ENCODE results near the gene CAPN7.
A peak's percentile ranks its signal among the peaks of the same experiment; 100 is the strongest.

CAPN7 gene

DNA sequence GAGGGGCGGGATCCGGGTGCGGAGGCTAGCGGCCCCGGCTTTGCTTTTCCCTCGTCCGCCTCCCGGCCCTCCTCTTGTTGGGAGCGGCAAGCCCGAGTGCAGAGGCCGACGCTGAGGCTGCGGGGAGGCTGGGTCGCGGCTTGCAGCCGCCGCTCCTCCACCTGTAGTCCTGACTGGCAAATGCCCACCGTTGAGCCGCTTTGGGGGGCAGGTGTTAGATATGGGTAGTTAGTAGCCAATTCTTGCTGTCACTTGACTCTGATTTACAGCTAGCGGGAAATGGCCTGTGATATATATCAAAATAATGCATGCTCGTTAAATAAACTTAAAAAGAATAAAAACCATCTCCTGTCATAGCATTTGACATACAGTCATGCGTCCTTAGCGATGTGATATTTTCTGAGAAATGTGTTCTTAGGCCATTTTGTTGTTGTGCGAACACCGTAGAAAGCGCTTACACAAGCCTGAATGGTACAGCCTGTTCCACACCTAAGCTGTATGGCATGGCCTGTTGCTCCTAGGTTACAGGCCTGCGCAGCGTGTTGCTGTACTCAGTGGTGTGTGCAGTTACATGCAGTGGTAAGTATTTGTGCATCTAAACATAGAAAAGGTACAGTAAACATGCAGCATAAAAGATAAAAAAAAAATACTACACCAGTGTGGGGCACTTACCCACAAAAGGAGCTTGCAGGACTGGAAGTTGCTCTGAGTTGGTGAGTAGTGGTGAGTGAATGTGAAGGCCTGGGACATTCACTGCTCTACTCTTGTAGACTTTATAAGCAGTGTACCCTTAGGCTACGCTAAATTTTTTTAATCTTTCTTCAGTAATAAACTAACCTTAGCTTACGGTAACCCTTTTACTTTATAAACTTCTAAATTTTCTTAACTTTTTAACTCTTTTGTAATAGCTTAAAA, 873 bp downstream of the CAPN7 start:
- TF ChIP-seq, protein P1, sequence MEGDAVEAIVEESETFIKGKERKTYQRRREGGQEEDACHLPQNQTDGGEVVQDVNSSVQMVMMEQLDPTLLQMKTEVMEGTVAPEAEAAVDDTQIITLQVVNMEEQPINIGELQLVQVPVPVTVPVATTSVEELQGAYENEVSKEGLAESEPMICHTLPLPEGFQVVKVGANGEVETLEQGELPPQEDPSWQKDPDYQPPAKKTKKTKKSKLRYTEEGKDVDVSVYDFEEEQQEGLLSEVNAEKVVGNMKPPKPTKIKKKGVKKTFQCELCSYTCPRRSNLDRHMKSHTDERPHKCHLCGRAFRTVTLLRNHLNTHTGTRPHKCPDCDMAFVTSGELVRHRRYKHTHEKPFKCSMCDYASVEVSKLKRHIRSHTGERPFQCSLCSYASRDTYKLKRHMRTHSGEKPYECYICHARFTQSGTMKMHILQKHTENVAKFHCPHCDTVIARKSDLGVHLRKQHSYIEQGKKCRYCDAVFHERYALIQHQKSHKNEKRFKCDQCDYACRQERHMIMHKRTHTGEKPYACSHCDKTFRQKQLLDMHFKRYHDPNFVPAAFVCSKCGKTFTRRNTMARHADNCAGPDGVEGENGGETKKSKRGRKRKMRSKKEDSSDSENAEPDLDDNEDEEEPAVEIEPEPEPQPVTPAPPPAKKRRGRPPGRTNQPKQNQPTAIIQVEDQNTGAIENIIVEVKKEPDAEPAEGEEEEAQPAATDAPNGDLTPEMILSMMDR (IDR thresholded peaks at IDR 0.05; ENCODE audit: low read depth, low read length), result no peak
- TF ChIP-seq POLR2A (IDR thresholded peaks at IDR 0.05; ENCODE audit: extremely low read depth, insufficient read length) (no peak), MYC (IDR thresholded peaks at IDR 0.05; ENCODE audit: low read depth, low read length) (no peak)
- TF ChIP-seq, protein P2, sequence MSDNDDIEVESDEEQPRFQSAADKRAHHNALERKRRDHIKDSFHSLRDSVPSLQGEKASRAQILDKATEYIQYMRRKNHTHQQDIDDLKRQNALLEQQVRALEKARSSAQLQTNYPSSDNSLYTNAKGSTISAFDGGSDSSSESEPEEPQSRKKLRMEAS (IDR thresholded peaks at IDR 0.05; ENCODE audit: low read depth, low read length), result no peak
- peak; percentile 66 for DNase-seq (ENCODE audit: low read depth)
- peak overlapping the region; percentile 94 for H3K4me3 ChIP-seq (ENCODE audit: low read depth, low read length)

DNA sequence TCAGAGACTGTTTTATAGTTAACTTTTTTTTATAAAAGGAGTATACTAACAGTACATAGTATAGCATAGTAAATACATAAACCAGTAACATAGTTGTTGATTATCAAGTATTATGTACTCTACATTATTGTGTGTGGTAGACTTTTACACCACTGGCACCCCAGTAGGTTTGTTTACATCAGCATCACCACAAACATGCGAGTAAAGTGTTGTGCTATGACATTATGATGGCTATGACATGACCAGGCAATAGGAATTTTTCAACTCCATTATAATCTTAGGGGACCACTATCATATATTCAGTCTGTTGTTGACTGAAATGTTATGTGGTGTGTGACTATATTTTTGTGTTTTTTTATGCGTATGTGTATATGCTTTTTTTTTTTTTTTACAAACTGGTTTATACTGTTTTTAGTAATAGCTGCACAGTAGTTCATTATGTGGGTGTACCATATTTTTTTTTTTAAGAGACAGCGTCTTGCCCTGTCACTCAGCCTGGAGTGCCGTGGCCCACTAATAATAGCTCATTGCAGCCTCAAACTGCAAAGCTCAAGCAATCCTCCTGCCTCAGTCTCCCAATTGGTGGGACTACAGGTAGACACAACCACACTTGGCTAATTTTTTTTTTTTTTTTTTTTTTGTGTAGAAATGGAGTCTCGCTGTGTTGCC, 1.9 kb downstream of the CAPN7 start:
- no peak for DNase-seq (ENCODE audit: low read depth)
- TF ChIP-seq, protein P1 (IDR thresholded peaks at IDR 0.05; ENCODE audit: low read depth, low read length), result no peak
- TF ChIP-seq MYC (IDR thresholded peaks at IDR 0.05; ENCODE audit: low read depth, low read length) (no peak), POLR2A (IDR thresholded peaks at IDR 0.05; ENCODE audit: extremely low read depth, insufficient read length) (no peak)
- TF ChIP-seq, protein P2 (IDR thresholded peaks at IDR 0.05; ENCODE audit: low read depth, low read length), result no peak
- H3K4me3 ChIP-seq (ENCODE audit: low read depth, low read length), result peak overlapping the region; percentile 94

DNA sequence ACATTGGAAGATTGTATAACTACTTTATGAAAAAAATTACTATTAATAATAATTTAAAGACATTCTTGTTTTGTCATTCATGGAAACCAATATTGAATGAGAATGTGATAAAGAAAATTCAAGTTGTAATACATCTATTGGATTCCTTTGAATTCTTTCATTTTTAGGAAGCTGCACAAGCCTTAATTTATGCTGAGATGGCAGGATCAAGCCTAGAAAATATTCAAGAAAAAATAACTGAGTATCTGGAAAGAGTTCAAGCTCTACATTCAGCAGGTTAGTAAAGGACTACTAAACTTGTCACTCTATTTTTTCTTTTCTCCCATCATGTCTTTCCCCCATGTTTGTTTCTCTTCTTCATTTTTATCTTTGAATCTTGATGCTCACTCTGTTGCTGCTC, 5.9 kb downstream of the CAPN7 start:
- H3K4me3 ChIP-seq (ENCODE audit: low read depth, low read length), result no peak overlapping the region
- no peak for DNase-seq (ENCODE audit: low read depth)
- no peak for TF ChIP-seq MYC (IDR thresholded peaks at IDR 0.05; ENCODE audit: low read depth, low read length)
- TF ChIP-seq, protein P2 (IDR thresholded peaks at IDR 0.05; ENCODE audit: low read depth, low read length), result no peak
- no peak for TF ChIP-seq POLR2A (IDR thresholded peaks at IDR 0.05; ENCODE audit: extremely low read depth, insufficient read length)
- TF ChIP-seq, protein P1 (IDR thresholded peaks at IDR 0.05; ENCODE audit: low read depth, low read length), result no peak

DNA sequence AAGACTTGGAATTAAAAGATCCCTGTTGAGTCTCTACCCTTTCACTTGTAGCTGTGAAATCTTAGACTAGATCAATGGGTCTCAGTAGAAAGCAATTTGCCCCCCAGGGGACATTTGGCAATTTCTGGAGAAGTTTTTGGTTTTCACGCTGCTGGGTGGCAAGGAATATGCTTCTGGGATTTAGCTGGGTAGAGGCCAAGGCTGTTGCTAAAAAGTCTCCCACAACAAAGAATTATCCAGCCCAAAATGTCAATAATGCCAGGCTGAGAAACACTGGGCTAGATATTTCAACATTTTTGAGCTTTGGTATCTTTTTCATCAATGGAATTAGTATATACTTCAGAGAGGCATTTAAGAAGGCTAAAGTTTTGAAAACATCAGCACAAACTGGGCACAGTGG, 8.7 kb downstream of the CAPN7 start:
- TF ChIP-seq, protein P1 (IDR thresholded peaks at IDR 0.05; ENCODE audit: low read depth, low read length), result no peak
- no peak for TF ChIP-seq MYC (IDR thresholded peaks at IDR 0.05; ENCODE audit: low read depth, low read length)
- DNase-seq (ENCODE audit: low read depth), result no peak
- no peak overlapping the region for H3K4me3 ChIP-seq (ENCODE audit: low read depth, low read length)

DNA sequence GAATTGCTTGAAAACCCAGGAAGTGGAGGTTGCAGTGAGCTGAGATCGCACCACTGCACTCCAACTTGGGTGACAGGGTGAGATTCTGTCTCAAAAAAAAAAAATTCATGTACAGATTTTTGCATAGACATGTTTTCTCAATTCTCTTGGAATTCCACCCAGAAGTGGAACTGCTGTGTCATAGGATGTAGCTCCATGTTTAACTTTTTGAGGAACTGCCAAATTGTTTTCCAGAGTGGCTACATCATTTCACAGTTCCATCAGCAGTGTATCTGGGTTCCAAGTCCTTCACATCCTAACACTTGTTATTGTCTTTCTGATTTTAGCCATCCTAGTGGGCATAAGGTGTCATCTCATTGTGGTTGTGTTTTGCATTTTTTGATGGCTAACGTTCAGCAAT, 9.9 kb downstream of the CAPN7 start:
- H3K4me3 ChIP-seq (ENCODE audit: low read depth, low read length), result no peak overlapping the region
- no peak for DNase-seq (ENCODE audit: low read depth)
- TF ChIP-seq MYC (IDR thresholded peaks at IDR 0.05; ENCODE audit: low read depth, low read length) (no peak), POLR2A (IDR thresholded peaks at IDR 0.05; ENCODE audit: extremely low read depth, insufficient read length) (no peak)
- TF ChIP-seq, protein P2 (IDR thresholded peaks at IDR 0.05; ENCODE audit: low read depth, low read length), result no peak
- TF ChIP-seq, protein P1 (IDR thresholded peaks at IDR 0.05; ENCODE audit: low read depth, low read length), result no peak

All from NB4 (cell line).